ENCODE measurements around the gene RDX. TPM values are rescaled to one million over a fixed set of nuclear protein-coding genes. Genes with fewer than 3 reads are reported as not detected.

The RDX gene
- total and polyA plus RNA-seq, 2 of the 13 experiments (the other 11 are each of a cell fraction or from before 2014, with no cell fraction given), result 20.7 to 63.1 TPM

DNA sequence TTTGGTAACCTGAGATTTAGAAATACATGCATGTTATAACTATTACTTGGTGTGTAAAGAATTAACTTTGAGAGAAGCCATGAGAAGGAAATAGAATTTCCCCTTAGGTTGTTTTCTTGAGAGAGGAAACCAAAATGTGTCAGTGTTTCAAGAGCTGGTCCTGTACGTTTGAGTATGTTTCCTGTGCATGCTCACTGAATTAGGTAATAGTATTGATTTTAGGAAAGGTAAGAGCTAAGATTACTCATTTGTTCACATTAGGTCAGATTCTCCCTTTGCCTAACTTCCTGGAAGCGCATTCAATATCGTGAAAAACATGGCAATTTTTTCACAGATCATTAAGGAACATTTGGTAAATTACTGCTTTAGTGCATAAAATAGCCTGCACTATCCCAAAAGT is 49.3 kb upstream of the RDX start (continued):
- TF ChIP-seq ESRRA (CRISPR knock-in tag; IDR thresholded peaks at IDR 0.05; ENCODE audit: low read depth) (no peak), HMG20A (CRISPR knock-in tag; IDR thresholded peaks at IDR 0.05; ENCODE audit: borderline replicate concordance) (peak; percentile 54; the same call in 1 of the 2 replicates)

DNA sequence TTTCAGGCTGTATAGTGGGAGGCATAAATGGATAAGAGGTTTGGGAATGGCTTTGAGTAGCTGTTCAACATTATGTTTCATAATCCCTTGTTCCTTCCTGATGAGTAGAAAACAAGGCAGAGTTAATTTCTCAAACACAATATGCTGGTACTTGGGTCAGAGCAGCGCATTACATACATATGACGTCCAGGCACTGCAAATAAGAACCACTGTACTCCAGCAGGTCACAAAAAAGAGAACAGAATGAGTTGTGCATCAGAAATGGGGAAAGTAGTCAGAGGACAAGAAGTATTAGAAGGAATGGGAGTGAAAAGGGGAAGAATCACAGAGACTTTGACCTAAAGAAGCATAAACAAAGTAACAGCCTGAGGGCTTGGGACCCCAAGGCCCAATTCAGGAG is 44.0 kb upstream of the RDX start:
- Histone ChIP-seq H2AFZ (ENCODE audit: low read length) (no peak overlapping the region), H3K79me2 (ENCODE audit: insufficient read depth, low read length) (no peaks in the 10 kb centered on the region), H3K9me3 (ENCODE audit: low read length) (no peaks in the 10 kb centered on the region), H3K36me3 (replicated peaks in 1 of 2; ENCODE audit: control insufficient read depth in 1 of 2, insufficient read depth in 2 of 2, low read length in 2 of 2) (no peaks in the 10 kb centered on the region), H4K20me1 (ENCODE audit: insufficient read depth, low read length) (no peaks in the 10 kb centered on the region), H3K27me3 (ENCODE audit: control insufficient read depth in 1 of 2, insufficient read depth in 2 of 2, low read length in 2 of 2) (no peaks in the 10 kb centered on the region), H3K4me1 (ENCODE audit: insufficient read depth, low read length) (0 out of 2 replicates have a peak, but pooled peaks cover 2% of the 10 kb centered on the region), H3K4me2 (ENCODE audit: low read depth, low read length) (no peak overlapping the region), H3K27ac (ENCODE audit: extremely low read length, insufficient read depth, low read length) (no peak overlapping the region), H3K4me3 (replicated peaks in 1 of 3; ENCODE audit: insufficient read depth in 1 of 3, low read depth in 2 of 3, low read length in 3 of 3) (no peak overlapping the region), H3K9ac (ENCODE audit: insufficient read depth, low read depth, low read length) (no peak overlapping the region)
- DNase-seq (ENCODE audit: low spot score), result no peak
- CTCF ChIA-PET (ENCODE audit: low intra/inter-chr PET ratio, low total read pairs), result no interaction called here
- no peak for FAIRE-seq
- no TSS peak for BruUV-seq (replicated peaks)
- POLR2A ChIA-PET, result no interaction called here
- in situ Hi-C loops (cut with HindIII; ENCODE audit: extremely low pct_ligation_motif_present, low pct_unique_long_range_greater_than_20kb) (no loop called here), intact Hi-C loops (cut with micrococcal nuclease; ENCODE audit: unreplicated experiment) (no loop called here)
- 32% methylated on average over 2 of the region's 2 CpGs for WGBS (ENCODE audit: low lambda C conversion rate)
- no peak for ATAC-seq
- TF ChIP-seq, protein P1, sequence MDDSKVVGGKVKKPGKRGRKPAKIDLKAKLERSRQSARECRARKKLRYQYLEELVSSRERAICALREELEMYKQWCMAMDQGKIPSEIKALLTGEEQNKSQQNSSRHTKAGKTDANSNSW (CRISPR knock-in tag; IDR thresholded peaks at IDR 0.05; ENCODE audit: borderline replicate concordance), result no peak
- no peak for TF ChIP-seq PAF1 (CRISPR knock-in tag; IDR thresholded peaks at IDR 0.05)
- no peak for TF ChIP-seq KLF9 (CRISPR knock-in tag; IDR thresholded peaks at IDR 0.05; ENCODE audit: low read depth)
- TF ChIP-seq AKAP8 (CRISPR knock-in tag; IDR thresholded peaks at IDR 0.05), result no peak
- no peak for TF ChIP-seq MEIS2 (CRISPR knock-in tag; IDR thresholded peaks at IDR 0.05)
- no peak for TF ChIP-seq ZNF773 (CRISPR knock-in tag; IDR thresholded peaks at IDR 0.05; ENCODE audit: borderline replicate concordance)
- TF ChIP-seq, protein P2, sequence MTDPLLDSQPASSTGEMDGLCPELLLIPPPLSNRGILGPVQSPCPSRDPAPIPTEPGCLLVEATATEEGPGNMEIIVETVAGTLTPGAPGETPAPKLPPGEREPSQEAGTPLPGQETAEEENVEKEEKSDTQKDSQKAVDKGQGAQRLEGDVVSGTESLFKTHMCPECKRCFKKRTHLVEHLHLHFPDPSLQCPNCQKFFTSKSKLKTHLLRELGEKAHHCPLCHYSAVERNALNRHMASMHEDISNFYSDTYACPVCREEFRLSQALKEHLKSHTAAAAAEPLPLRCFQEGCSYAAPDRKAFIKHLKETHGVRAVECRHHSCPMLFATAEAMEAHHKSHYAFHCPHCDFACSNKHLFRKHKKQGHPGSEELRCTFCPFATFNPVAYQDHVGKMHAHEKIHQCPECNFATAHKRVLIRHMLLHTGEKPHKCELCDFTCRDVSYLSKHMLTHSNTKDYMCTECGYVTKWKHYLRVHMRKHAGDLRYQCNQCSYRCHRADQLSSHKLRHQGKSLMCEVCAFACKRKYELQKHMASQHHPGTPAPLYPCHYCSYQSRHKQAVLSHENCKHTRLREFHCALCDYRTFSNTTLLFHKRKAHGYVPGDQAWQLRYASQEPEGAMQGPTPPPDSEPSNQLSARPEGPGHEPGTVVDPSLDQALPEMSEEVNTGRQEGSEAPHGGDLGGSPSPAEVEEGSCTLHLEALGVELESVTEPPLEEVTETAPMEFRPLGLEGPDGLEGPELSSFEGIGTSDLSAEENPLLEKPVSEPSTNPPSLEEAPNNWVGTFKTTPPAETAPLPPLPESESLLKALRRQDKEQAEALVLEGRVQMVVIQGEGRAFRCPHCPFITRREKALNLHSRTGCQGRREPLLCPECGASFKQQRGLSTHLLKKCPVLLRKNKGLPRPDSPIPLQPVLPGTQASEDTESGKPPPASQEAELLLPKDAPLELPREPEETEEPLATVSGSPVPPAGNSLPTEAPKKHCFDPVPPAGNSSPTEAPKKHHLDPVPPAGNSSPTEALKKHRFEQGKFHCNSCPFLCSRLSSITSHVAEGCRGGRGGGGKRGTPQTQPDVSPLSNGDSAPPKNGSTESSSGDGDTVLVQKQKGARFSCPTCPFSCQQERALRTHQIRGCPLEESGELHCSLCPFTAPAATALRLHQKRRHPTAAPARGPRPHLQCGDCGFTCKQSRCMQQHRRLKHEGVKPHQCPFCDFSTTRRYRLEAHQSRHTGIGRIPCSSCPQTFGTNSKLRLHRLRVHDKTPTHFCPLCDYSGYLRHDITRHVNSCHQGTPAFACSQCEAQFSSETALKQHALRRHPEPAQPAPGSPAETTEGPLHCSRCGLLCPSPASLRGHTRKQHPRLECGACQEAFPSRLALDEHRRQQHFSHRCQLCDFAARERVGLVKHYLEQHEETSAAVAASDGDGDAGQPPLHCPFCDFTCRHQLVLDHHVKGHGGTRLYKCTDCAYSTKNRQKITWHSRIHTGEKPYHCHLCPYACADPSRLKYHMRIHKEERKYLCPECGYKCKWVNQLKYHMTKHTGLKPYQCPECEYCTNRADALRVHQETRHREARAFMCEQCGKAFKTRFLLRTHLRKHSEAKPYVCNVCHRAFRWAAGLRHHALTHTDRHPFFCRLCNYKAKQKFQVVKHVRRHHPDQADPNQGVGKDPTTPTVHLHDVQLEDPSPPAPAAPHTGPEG (CRISPR knock-in tag; IDR thresholded peaks at IDR 0.05), result no peak
- TF ChIP-seq, protein P3, sequence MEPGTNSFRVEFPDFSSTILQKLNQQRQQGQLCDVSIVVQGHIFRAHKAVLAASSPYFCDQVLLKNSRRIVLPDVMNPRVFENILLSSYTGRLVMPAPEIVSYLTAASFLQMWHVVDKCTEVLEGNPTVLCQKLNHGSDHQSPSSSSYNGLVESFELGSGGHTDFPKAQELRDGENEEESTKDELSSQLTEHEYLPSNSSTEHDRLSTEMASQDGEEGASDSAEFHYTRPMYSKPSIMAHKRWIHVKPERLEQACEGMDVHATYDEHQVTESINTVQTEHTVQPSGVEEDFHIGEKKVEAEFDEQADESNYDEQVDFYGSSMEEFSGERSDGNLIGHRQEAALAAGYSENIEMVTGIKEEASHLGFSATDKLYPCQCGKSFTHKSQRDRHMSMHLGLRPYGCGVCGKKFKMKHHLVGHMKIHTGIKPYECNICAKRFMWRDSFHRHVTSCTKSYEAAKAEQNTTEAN (CRISPR knock-in tag; conservative IDR thresholded peaks at IDR 0.05), result no peak
- no peak for TF ChIP-seq ZNF124 (CRISPR knock-in tag; IDR thresholded peaks at IDR 0.05)
- no peak for TF ChIP-seq ELF3 (CRISPR knock-in tag; IDR thresholded peaks at IDR 0.05)
- TF ChIP-seq, protein P4, sequence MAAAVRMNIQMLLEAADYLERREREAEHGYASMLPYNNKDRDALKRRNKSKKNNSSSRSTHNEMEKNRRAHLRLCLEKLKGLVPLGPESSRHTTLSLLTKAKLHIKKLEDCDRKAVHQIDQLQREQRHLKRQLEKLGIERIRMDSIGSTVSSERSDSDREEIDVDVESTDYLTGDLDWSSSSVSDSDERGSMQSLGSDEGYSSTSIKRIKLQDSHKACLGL (CRISPR knock-in tag; IDR thresholded peaks at IDR 0.05), result no peak
- TF ChIP-seq DR1 (CRISPR knock-in tag; IDR thresholded peaks at IDR 0.05), result no peak
- TF ChIP-seq ZNF510 (CRISPR knock-in tag; IDR thresholded peaks at IDR 0.05; ENCODE audit: low read depth), result no peak
- no peak for TF ChIP-seq SETDB1 (CRISPR knock-in tag; IDR thresholded peaks at IDR 0.05; ENCODE audit: borderline replicate concordance)
- TF ChIP-seq HHEX (CRISPR knock-in tag; IDR thresholded peaks at IDR 0.05), result no peak
- TF ChIP-seq ZNF256 (CRISPR knock-in tag; conservative IDR thresholded peaks at IDR 0.05), result no peak
- TF ChIP-seq CC2D1A (CRISPR knock-in tag; IDR thresholded peaks at IDR 0.05), result no peak

All from HepG2 (cell line).